Mononuclear cell (primary cell): Measurements from ENCODE around the gene BAG1. TPM values are rescaled to one million over a fixed set of nuclear protein-coding genes. Genes with fewer than 3 reads are reported as not detected.

ENCODE experiments used
- H3K27me3 ChIP-seq: 2 replicates; pipeline ENCODE4 v1.6.0; 2011; ENCODE audit warnings: low read length, control low read depth; ENCODE audit not compliant: insufficient read depth
- H3K4me1 ChIP-seq: 2 replicates; pipeline ENCODE4 v1.5.1; 2011; ENCODE audit warnings: mild to moderate bottlenecking, low read length, control low read depth; ENCODE audit not compliant: insufficient read depth
- H3K4me3 ChIP-seq: 2 replicates; pipeline ENCODE4 v1.5.1; 2011; ENCODE audit warnings: mild to moderate bottlenecking, low read length, moderate library complexity
- H3K9me3 ChIP-seq: 2 replicates; pipeline ENCODE4 v1.5.1; 2011; ENCODE audit warnings: low read depth, mild to moderate bottlenecking, control low read depth, low read length
- total RNA-seq: library from RNA; depleted of rRNA; stranded (reverse); fragments of >200 nt; gene quantifications from one replicate; pipeline ENCODE4 v1.2.3, GENCODE V29; 2012

Gene BAG1
- 54.4 TPM for total RNA-seq

DNA sequence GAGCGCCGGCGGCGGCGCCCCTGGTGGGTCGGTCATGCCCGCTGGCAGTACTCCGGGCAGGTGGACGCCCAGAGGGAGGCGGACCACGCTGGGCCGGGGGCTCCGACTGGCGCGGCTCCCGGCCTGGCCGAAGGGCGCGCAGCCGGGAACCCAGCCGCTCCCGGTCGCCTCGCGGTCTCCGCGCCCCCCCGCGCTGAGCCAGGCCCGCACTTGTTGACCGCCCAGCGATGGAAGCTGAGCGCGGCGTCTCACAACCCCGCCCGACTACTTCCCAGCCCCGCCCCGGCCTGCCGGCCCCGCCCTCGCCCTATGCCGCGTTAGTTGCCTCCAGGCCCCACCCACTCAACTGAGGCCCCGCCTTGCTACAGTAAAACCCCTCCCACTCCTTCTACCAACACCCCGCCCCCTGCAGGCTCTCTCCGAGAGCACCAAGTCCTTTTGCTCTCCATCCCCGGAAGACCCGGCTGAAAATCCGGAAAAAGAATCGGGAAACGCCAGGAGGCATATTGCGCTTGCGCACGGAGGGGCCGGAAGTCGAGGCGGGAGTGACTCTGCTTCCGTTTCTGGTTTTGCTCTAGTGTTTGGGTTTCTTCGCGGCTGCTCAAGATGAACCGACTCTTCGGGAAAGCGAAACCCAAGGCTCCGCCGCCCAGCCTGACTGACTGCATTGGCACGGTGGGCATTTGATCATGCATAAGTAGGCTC lies at the start of gene BAG1, which contains the start of gene CHMP5:
Gene BAG1 (minus strand): TSS at position 236 of the 705 bp plus-strand sequence.
Gene CHMP5 (plus strand): TSS at position 577 of the 705 bp plus-strand sequence. CDS start 30 bp downstream, at position 607.
- Histone ChIP-seq H3K4me1 (peaks cover 40% of the 10 kb centered on the region), H3K4me3 (peak within 1 kb of the TSS; percentile 94), H3K9me3 (no peaks in the 10 kb centered on the region), H3K27me3 (no peaks in the 10 kb centered on the region)

DNA sequence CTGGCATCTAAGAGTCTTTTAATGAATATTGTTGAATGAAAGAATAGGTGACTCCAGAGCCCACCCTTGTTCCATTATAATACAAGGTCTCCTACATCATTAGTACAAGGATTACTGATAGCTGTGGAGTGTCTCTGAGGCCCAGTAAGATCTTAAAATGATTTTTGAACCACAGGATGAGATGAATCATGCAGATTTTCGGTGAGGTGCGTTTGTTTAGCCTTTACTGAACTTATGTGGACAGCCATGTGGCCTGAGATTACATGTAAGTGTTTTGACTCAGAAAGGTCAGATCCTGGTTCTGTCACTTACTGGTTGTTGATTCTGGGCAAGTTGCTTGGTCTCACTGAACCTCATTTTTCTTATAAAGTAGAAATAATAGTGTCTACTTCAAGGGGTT lies 47.4 kb upstream of the BAG1 start:
- no peaks in the 10 kb centered on the region for H3K27me3 ChIP-seq

DNA sequence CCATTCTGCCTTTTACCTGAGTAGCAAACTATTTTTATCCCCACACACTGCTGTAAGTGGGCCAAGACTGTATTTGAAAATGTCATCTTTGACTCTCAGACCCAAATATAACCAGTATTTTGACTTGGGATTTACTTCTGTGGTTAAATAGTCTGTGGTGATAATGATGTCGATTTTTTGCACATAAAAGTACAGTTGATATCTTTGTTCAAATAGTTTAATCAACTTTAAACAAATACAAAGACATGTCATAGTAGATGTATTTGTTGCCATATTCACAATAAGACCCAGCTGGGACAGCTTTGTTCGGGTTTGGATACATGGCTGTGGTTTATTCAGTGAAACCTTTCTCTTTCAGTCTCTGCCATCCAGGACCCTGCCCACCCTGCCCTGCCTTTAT lies 46.2 kb upstream of the BAG1 start:
- Histone ChIP-seq H3K4me3 (no peak overlapping the region), H3K4me1 (no peaks in the 10 kb centered on the region), H3K27me3 (no peaks in the 10 kb centered on the region), H3K9me3 (no peaks in the 10 kb centered on the region)

More for the DNA sequence above, 47.4 kb upstream of the BAG1 start:
- no peaks in the 10 kb centered on the region for H3K9me3 ChIP-seq
- no peaks in the 10 kb centered on the region for H3K4me1 ChIP-seq
- no peak overlapping the region for H3K4me3 ChIP-seq

DNA sequence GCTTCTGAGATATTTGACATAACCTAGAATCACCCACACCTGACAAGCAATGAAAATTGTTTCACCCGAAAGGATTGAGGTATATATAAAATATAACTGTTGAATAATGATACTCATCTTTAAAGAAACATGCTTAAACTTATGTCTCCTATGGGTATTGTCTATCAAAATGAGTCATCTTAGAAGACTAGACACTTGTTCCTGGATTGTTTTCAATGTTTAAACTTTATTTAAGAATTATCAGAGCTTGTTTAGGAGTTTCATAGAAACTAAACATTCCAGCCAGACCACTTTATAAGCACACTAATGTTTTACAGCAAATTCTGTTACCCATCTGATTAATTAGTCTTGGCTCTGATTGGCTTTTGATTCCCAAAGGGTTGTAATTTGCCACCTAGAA lies 45.4 kb upstream of the BAG1 start:
- Histone ChIP-seq H3K9me3 (no peaks in the 10 kb centered on the region), H3K4me1 (no peaks in the 10 kb centered on the region), H3K4me3 (no peak overlapping the region), H3K27me3 (no peaks in the 10 kb centered on the region)

DNA sequence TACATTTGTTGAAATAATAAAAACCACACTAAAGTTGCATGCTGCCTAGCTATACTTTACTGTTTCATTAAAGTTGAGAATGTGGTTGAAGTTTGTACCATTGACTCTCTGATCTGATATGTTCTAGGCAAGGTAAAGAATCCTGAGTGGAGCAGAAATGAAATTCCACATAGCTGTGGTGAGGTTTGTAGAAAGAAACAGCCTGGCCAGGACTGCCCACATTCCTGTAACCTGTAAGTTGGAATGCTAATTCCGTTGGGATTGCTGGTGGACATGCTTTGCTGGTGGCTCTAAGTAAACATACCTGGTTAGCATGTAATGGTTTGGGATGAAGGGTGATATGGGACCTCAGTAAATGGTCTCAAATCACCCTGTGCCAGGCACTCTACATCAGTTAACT lies 42.6 kb upstream of the BAG1 start:
- no peak overlapping the region for H3K4me3 ChIP-seq
- H3K4me1 ChIP-seq = peaks cover 3% of the 10 kb centered on the region
- no peaks in the 10 kb centered on the region for H3K9me3 ChIP-seq
- no peaks in the 10 kb centered on the region for H3K27me3 ChIP-seq

DNA sequence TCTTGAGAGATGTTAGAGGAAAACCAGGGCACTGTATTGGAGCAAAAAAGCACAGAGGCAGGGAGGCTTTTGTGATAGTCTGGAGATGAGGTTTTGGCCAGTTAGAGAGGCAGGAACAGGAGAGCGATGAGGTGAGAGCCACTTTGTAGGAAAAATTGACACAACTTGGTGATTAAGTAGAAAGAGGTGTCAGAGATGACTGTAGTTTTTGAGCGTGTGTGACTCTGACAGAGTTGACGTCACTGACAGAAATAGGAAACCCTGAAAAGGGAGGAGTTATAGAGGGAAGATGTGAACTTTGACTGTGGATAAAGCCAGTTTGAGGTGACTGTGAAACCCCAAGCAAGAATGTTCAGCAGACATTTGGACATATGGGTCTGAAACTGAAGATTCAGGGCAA lies 41.5 kb upstream of the BAG1 start:
- no peak overlapping the region for H3K4me3 ChIP-seq
- no peaks in the 10 kb centered on the region for H3K27me3 ChIP-seq
- H3K9me3 ChIP-seq = no peaks in the 10 kb centered on the region
- peaks cover 3% of the 10 kb centered on the region for H3K4me1 ChIP-seq

DNA sequence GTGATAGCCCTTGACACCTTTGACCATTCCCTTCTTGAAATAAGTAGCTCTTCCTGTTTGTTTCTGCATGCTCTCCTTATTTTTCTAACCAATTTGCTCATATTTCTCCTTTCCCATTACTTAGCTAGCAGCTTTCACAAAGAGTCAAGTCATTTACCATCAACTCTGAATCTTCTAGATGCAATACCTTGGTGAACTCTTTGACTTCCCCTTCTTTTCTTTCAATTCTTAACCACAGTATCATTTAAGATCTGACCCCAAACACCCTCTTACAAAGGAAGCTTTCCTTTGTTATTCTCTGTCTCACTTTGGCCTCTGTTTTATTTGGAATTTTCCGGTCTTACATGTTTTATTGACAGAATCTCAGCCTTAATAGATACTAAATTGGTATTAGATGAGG lies 39.9 kb upstream of the BAG1 start:
- Histone ChIP-seq H3K27me3 (no peaks in the 10 kb centered on the region), H3K4me3 (no peak overlapping the region), H3K4me1 (peaks cover 4% of the 10 kb centered on the region), H3K9me3 (no peaks in the 10 kb centered on the region)

DNA sequence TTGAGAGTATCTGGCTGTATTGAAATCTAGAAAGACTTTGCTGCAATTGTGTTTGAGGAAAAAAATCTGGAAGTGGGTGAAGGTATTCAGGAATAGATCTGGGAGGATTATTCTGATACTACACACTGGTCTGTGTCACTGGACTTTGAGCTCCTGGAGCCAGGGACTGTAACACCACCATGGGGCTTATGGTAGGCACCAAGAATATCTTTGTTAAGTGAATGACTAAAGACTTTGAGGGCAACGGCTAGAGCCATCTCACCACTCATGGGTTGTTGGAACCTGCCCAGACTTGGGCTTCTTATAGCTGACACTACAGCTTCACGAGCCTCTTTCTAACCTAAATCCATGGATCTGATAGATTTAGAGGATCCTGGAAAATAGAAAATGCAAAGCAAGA lies 36.0 kb upstream of the BAG1 start:
- Histone ChIP-seq H3K9me3 (no peaks in the 10 kb centered on the region), H3K4me1 (peaks cover 39% of the 10 kb centered on the region), H3K4me3 (no peak overlapping the region), H3K27me3 (no peaks in the 10 kb centered on the region)

DNA sequence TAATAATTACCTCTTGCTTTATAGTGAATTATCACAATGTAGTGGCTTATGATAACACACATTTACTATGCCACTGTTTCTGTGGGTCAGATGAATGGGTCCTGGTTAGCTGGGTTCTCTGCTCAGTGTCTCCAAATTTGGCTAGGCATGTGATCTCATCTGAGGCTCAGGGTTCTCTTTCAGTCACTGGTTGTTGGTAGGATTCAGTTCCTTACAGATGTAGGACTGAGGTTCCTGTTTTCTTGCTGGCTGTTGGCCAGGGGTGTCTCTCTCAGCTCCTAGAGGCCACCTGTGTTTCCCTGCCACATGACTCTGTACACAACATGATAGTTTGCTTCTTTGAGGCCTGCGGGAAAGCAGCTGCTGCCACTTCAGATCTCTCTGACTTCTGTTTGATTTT lies 32.9 kb upstream of the BAG1 start:
- peaks cover 55% of the 10 kb centered on the region for H3K4me1 ChIP-seq
- no peaks in the 10 kb centered on the region for H3K9me3 ChIP-seq
- H3K4me3 ChIP-seq = no peak overlapping the region
- no peaks in the 10 kb centered on the region for H3K27me3 ChIP-seq

DNA sequence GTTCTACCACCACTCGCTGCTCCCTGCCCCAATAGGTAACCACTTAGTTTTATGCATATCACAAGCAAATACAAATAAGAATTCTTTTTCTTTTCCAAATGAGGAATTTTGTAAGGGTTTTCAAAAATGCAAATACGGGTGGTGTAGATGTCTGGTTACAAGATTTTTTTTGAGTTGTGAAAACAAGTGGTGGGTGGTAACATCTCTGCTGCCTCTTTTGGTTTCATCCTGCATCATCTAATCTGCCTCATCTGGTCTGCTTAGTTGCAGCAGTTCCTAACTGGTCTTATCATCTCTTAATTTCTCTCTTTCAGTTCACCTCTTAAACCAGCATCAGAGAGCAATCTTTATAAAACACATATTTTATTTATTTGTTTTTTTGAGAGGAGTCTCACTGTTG lies 31.1 kb upstream of the BAG1 start:
- peaks cover 70% of the 10 kb centered on the region for H3K4me1 ChIP-seq
- H3K4me3 ChIP-seq = no peak overlapping the region

DNA sequence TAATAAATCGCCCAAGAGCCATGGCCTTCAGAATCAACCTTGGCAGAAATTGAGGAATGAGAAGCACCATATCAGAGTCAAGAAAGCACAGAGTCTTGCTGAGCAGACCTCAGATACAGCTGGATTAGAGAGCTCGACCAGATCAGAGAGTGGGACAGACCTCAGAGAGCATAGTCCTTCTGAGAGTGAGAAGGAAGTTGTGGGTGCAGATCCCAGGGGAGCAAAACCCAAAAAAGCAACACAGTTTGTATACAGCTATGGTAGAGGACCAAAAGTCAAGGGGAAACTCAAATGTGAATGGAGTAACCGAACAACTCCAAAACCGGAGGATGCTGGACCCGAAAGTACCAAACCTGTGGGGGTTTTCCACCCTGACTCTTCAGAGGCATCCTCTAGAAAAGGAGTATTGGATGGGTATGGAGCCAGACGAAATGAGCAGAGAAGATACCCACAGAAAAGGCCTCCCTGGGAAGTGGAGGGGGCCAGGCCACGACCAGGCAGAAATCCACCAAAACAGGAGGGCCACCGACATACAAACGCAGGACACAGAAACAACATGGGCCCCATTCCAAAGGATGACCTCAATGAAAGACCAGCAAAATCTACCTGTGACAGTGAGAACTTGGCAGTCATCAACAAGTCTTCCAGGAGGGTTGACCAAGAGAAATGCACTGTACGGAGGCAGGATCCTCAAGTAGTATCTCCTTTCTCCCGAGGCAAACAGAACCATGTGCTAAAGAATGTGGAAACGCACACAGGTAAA lies 30.3 kb upstream of the BAG1 start:
- H3K9me3 ChIP-seq = no peaks in the 10 kb centered on the region
- H3K4me3 ChIP-seq = no peak overlapping the region
- H3K27me3 ChIP-seq = no peaks in the 10 kb centered on the region
- H3K4me1 ChIP-seq = peaks cover 70% of the 10 kb centered on the region

More for the DNA sequence above, 31.1 kb upstream of the BAG1 start:
- Histone ChIP-seq H3K9me3 (no peaks in the 10 kb centered on the region), H3K27me3 (no peaks in the 10 kb centered on the region)

DNA sequence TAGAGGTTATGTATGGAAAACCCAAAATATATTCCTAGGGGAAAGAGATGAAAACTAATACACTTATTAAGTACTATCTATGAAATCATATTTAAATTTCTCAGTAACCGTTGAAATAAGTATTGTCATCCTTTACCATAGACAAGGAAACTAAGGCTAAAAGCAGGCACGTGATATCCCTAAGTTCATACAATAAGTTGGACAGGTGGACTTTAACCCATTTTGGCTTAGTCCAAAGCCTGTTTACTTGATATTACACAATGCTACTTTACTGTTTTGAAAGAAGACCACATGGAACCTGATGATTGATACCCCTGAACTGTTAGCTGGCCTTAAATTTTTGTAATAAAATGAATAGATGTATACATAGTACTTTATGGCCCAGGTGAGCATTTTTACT lies 29.3 kb upstream of the BAG1 start:
- H3K9me3 ChIP-seq = no peaks in the 10 kb centered on the region
- H3K4me1 ChIP-seq = peaks cover 70% of the 10 kb centered on the region
- H3K4me3 ChIP-seq = no peak overlapping the region
- H3K27me3 ChIP-seq = no peaks in the 10 kb centered on the region

DNA sequence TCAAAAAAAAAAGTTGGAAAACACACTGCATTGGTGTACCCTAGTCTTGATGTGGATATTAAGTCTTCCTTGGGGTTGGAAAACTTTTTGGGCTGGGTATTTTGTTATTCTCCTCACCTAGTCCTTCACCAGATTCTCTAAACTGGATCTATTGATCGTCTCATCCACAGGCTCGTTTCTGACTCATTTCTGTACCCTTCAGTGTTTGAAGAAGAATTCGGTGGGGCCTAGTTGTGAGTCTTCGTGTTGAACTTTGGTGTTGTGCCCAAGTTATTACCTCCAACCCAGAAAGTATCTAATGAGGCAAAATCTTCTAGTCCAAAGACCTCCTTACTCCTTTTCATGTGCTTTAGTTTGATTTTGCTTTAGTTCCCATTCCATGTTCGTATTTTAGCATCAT lies 27.4 kb upstream of the BAG1 start:
- H3K4me1 ChIP-seq = peaks cover 60% of the 10 kb centered on the region
- H3K27me3 ChIP-seq = no peaks in the 10 kb centered on the region
- no peaks in the 10 kb centered on the region for H3K9me3 ChIP-seq
- no peak overlapping the region for H3K4me3 ChIP-seq

DNA sequence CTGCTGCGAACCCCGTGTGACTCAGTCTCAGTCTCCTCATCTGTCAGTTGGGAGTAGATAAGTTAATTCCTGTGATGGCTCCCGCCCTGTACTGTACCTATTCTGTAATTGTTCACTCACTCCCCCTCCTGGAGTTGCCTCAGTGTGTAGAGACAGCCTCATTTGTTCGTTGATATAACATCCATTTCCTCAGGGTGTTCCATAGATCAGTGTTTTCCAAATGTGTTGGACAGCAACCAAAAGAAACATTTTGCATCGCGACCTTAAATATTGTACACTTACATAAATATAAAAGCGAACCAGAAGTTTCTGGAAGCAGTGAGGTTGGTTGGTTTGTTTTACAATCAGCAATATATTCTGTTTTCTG lies 26.5 kb upstream of the BAG1 start:
- H3K27me3 ChIP-seq = no peaks in the 10 kb centered on the region
- H3K4me1 ChIP-seq = peaks cover 51% of the 10 kb centered on the region
- peak overlapping the region; percentile 53 for H3K4me3 ChIP-seq

DNA sequence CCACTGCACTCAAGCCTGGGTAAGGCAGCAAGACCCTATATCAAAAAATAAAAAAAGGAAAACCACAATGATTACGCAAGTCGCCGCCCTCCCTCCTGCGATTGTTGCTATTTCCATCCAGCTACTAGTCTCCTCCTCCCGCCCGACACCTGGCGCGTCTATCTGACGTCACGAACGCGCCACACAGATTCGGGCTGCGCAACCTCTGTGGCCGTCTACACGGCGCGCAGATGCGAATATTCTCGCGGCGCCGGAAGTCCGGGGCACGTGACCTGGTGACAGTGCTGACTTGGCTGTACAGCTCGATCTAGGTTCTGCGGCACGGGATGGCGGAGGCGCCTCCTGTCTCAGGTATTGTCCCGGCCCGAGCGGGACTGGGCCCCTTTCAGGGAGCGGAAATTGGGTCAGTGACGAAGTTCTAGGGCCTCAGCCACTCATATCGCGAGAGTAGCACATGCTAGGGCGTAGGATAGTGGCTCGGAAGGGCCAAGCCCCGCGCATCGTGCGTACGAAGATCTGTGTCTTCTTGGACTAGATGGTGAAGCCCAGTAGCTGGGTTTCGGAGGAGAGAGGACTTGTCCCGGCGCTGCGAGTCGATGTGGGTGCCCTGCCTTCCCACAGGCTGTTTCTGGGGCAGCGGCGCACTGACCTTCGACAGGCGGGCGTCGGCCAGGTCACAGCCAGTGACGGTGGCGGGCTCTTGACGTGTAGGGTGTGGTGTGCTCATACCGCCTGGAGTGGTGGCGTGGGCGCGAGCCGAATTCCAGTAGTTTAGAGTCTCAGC lies 25.9 kb upstream of the BAG1 start, which contains the start of gene NFX1:
Gene NFX1 (plus strand): TSS at position 270 of the 784 bp plus-strand sequence. CDS start 57 bp downstream, at position 327.
- Histone ChIP-seq H3K4me3 (peak within 1 kb of the TSS; percentile 53), H3K27me3 (no peaks in the 10 kb centered on the region), H3K9me3 (no peaks in the 10 kb centered on the region), H3K4me1 (peaks cover 46% of the 10 kb centered on the region)

More for the DNA sequence above, 26.5 kb upstream of the BAG1 start:
- H3K9me3 ChIP-seq = no peaks in the 10 kb centered on the region
